AG04450 (cell line): ENCODE results near the gene CDH13. TPM values are rescaled to one million over a fixed set of nuclear protein-coding genes. Genes with fewer than 3 reads are reported as not detected.

Experiments used
- CTCF ChIA-PET: fragments of 300-600, 350-600 bp; formaldehyde crosslinking; extraction: SDS; loops from one replicate; lab custom pipeline; 2022; ENCODE audit warnings: antibody characterized with exemption, inconsistent platforms; lab: Charles Lee
- POLR2A ChIA-PET: fragments of 350-600 bp; formaldehyde crosslinking; extraction: SDS; loops from one replicate; lab custom pipeline; 2021; ENCODE audit warnings: antibody characterized with exemption, inconsistent platforms; lab: Yijun Ruan, JAX
- DNase-seq: peaks from one replicate; pipeline ENCODE4 v3.0.0-alpha.2; 2011; ENCODE audit warnings: low read depth, low spot score
- H3K27ac ChIP-seq: one replicate; pipeline ENCODE4 v1.5.1; 2012; ENCODE audit warnings: low read depth, low read length, control low read depth
- H3K27me3 ChIP-seq: one replicate; pipeline ENCODE4 v1.6.0; 2012; ENCODE audit warnings: low read length; ENCODE audit not compliant: control insufficient read depth, insufficient read depth
- H3K4me3 ChIP-seq: 2 replicates; pipeline ENCODE4 v1.5.1; 2011; ENCODE audit warnings: mild to moderate bottlenecking, low read depth, low read length, control low read depth
- H3K9me3 ChIP-seq: 2 replicates; pipeline ENCODE4 v1.5.1; 2012; ENCODE audit warnings: low read length; ENCODE audit not compliant: control insufficient read depth, insufficient read depth
- polyA plus RNA-seq: library from polyadenylated mRNA; depleted of rRNA; stranded (reverse); fragments of >200 nt; gene quantifications from 2 replicates; pipeline ENCODE4 v1.2.3, GENCODE V29; 2011
- TF ChIP-seq, protein P1 (sequence below): IDR thresholded peaks from 2 replicates; pipeline ENCODE4 v1.5.1; 2011; ENCODE audit warnings: low read depth, low read length, control low read depth, inconsistent platforms

Gene CDH13
- polyA plus RNA-seq, 1 experiment = 55.0 TPM

DNA sequence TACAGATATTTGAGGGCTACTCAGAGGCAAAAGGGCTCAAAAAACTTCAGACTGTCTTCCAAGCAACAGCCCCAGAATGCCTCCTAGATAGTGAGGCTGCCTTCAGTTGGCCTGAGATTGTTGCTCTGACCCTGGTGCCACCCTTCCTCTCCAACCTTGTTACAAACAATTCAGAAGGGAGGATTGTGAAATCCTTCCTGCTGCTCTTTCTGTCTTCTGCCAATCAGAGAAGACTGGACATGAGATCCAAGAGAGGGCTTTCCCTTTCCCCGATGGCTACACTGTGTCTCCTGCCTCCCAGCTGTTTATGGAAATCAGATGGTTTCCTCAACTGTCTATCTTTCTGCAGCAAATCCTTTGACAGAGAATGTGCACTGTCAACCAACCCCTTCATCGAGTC lies 419.9 kb downstream of the CDH13 start:
- POLR2A ChIA-PET = no interaction called here
- H3K27me3 ChIP-seq = no peaks in the 10 kb centered on the region
- no peak for DNase-seq
- no peak overlapping the region for H3K27ac ChIP-seq
- CTCF ChIA-PET = no interaction called here
- H3K9me3 ChIP-seq = no peaks in the 10 kb centered on the region
- no peak overlapping the region for H3K4me3 ChIP-seq
- TF ChIP-seq, protein P1, sequence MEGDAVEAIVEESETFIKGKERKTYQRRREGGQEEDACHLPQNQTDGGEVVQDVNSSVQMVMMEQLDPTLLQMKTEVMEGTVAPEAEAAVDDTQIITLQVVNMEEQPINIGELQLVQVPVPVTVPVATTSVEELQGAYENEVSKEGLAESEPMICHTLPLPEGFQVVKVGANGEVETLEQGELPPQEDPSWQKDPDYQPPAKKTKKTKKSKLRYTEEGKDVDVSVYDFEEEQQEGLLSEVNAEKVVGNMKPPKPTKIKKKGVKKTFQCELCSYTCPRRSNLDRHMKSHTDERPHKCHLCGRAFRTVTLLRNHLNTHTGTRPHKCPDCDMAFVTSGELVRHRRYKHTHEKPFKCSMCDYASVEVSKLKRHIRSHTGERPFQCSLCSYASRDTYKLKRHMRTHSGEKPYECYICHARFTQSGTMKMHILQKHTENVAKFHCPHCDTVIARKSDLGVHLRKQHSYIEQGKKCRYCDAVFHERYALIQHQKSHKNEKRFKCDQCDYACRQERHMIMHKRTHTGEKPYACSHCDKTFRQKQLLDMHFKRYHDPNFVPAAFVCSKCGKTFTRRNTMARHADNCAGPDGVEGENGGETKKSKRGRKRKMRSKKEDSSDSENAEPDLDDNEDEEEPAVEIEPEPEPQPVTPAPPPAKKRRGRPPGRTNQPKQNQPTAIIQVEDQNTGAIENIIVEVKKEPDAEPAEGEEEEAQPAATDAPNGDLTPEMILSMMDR = no peak

DNA sequence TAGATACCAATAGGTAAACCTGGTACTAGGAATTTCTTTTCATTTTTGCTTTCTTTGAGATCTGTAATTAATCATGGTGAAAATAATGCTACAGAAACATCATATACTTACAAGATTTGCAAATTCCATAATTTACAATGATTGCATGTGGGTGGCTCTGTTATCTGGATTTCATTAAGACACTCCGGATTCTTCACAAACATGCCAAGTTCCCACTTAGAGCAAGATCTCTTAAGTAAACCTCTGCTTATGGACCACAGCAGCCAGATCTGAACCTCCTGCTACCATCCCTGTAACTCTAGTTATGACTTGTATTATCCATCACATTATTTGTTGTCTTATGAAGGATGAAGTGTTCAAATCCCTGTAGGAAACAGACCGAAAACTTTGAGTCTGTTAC lies 424.7 kb downstream of the CDH13 start:
- POLR2A ChIA-PET = no interaction called here
- TF ChIP-seq, protein P1 = no peak
- DNase-seq = no peak

DNA sequence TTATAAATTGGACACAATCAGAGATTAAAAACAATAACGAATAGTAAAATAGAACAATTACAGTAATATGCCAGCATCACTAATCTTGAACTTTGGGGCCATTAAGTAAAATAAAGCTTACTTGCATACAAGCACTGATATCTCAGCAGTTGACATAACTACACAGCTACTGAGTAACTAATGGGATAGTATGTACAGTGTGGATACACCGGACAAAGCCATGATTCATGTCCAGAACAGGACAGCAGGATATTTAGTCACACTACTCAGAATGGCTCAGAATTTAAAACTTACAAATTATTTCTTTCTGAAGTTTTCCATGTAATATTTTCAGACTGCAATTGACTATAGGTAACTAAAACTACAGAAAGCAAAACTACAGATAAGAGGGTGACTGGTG lies 427.5 kb downstream of the CDH13 start:
- no peak for DNase-seq
- Histone ChIP-seq H3K27ac (no peak overlapping the region), H3K9me3 (no peaks in the 10 kb centered on the region), H3K27me3 (no peaks in the 10 kb centered on the region), H3K4me3 (no peak overlapping the region)
- TF ChIP-seq, protein P1 = no peak
- POLR2A ChIA-PET = no interaction called here
- CTCF ChIA-PET = interaction anchor here (0.7 kb wide), 1 partner anchor 404 kb away, joined by 3 read pairs; no protein-coding TSS in a partner anchor

More for the DNA sequence above, 424.7 kb downstream of the CDH13 start:
- no peaks in the 10 kb centered on the region for H3K27me3 ChIP-seq
- H3K9me3 ChIP-seq = no peaks in the 10 kb centered on the region
- H3K4me3 ChIP-seq = no peak overlapping the region
- CTCF ChIA-PET = no interaction called here
- H3K27ac ChIP-seq = no peak overlapping the region

DNA sequence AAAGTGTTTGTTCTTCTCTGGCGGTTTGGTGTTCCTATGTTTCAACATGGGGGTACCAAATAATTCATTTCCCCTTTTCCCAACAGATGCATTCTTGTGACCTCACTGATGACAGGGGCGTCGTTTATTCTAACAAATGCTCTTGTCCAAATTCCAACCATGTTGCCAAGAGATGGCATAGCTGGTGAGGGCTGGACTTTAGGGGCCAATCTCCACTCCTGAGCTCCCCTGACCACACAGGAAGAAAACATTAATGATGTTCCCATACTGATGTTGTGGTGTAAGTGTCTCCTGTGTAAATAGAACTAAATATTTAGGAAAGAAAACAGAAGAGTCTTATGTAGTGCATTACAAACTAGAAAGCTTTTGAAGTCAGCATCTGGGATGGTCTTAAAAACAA lies 431.6 kb downstream of the CDH13 start:
- Histone ChIP-seq H3K4me3 (no peak overlapping the region), H3K27me3 (no peaks in the 10 kb centered on the region), H3K27ac (no peak overlapping the region), H3K9me3 (no peaks in the 10 kb centered on the region)
- no peak for DNase-seq
- ChIA-PET POLR2A (no interaction called here), CTCF (no interaction called here)
- TF ChIP-seq, protein P1 = no peak

DNA sequence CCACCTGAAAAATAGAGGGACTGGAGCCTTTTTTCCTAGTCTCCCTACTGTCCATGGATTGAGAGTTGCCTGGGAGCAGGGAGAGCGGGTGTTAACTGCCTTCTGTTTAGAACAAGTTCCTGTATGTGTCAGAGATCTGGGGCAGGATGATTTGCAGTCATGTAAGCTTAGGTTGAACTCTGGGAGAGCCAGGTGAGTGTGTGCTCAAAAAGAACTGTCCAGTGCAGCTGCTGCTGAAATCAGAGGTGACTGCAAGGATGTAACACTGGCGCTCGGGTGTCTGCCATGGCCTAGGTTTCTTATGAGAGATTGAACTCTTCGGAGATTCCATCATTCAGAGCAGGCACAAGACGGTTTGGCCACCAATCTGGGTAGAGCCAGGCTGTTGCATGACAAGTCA lies 432.5 kb downstream of the CDH13 start:
- Histone ChIP-seq H3K9me3 (no peaks in the 10 kb centered on the region), H3K27ac (no peak overlapping the region), H3K27me3 (no peaks in the 10 kb centered on the region), H3K4me3 (no peak overlapping the region)
- TF ChIP-seq, protein P1 = no peak
- DNase-seq = no peak
- ChIA-PET POLR2A (no interaction called here), CTCF (no interaction called here)
